NCI-H1417 (cell line): ENCODE data around the gene TK1.
"Not testable (repeated sequence)": the region's sequence is repeated elsewhere in the genome, so short reads cannot be mapped to it uniquely, and the experiment has no call there.

Experiments used
- DNase-seq, 3 experiments: peaks; one replicate each; lab custom pipeline; 2025; lab: John Stamatoyannopoulos, UW

The TK1 gene

GRCh38 chr17:78176548-78177025, 10.3 kb downstream of the TK1 start:
- DNase-seq: peak in 2 of 3 experiments; percentile 9 to 10

- no peak for DNase-seq
Measured at GRCh38 chr17:78175643-78175981, 11.2 kb downstream of the TK1 start.

- DNase-seq: peak in 1 of 3 experiments; percentile 20
Measured at GRCh38 chr17:78174870-78175642, 11.8 kb downstream of the TK1 start.

- DNase-seq: no peak
Measured at GRCh38 chr17:78174346-78174869, 12.4 kb downstream of the TK1 start.

GRCh38 chr17:78173097-78173715, 13.6 kb downstream of the TK1 start:
- no peak for DNase-seq

GRCh38 chr17:78172249-78173051, 14.4 kb downstream of the TK1 start:
- DNase-seq: peak; percentile 35 to 84 (median 68)

- not testable (repeated sequence) for DNase-seq
Measured at GRCh38 chr17:78171591-78172248, 15.1 kb downstream of the TK1 start.

GRCh38 chr17:78170692-78171590, 15.9 kb downstream of the TK1 start:
- no peak for DNase-seq

GRCh38 chr17:78168903-78169793, 17.7 kb downstream of the TK1 start:
- DNase-seq: peak; percentile 15 to 38 (median 25)

GRCh38 chr17:78168242-78168902, 18.5 kb downstream of the TK1 start, which contains the start of gene SYNGR2:
TSS of gene SYNGR2 (plus strand) at chr17:78168581. CDS start at chr17:78168617, 36 bp downstream.
- peak; percentile 86 to 90 (median 88) for DNase-seq

- peak in 2 of 3 experiments; percentile 27 to 33 for DNase-seq
Measured at GRCh38 chr17:78166416-78166815, 20.4 kb downstream of the TK1 start.

- DNase-seq: no peak
Measured at GRCh38 chr17:78164748-78165607, 21.9 kb downstream of the TK1 start.

GRCh38 chr17:78163881-78164747, 22.7 kb downstream of the TK1 start:
- no peak for DNase-seq

- DNase-seq: no peak
Measured at GRCh38 chr17:78159575-78160158, 27.2 kb downstream of the TK1 start.

GRCh38 chr17:78154903-78155811, 31.7 kb downstream of the TK1 start:
- no peak for DNase-seq
